ENCODE measurements around the gene NEDD4L. TPM values are rescaled to one million over a fixed set of nuclear protein-coding genes. Genes with fewer than 3 reads are reported as not detected.
A peak's percentile ranks its signal among the peaks of the same experiment; 100 is the strongest.

Gene NEDD4L
- polyA plus RNA-seq, 1 experiment: 14.1 TPM

DNA sequence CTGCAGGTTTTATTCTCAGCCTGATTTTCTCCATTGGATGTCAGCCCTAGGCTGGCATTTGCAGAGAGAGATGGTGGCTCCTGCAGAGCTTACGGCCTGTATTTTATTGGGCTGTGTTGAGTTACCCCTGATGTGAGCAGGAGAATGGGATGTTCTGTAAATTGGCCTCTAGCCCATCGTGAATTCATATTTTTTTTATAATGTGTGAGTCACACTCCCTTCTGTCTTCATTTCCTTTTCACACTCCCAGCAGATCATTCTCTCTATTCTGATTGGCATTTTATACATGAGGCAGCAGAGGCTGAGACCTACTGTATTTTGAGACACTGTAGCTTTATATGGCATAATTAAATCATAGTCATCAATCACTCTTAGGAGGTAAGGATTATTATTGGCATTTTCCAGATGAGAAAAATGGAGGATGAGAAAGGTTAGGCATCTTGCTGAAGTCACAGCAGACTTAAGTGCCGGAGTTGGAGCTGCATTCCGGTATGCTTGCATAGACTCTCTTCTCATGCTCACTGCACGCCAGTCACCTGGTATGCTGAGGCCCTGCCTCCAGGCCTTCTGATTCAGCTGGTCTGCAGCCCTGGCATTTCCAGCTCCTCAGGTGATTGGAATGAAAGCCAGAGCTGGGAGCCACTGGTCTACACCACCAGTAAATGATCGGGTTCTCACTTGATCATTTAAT, 142.4 kb downstream of the NEDD4L start:
- TF ChIP-seq, protein P1, sequence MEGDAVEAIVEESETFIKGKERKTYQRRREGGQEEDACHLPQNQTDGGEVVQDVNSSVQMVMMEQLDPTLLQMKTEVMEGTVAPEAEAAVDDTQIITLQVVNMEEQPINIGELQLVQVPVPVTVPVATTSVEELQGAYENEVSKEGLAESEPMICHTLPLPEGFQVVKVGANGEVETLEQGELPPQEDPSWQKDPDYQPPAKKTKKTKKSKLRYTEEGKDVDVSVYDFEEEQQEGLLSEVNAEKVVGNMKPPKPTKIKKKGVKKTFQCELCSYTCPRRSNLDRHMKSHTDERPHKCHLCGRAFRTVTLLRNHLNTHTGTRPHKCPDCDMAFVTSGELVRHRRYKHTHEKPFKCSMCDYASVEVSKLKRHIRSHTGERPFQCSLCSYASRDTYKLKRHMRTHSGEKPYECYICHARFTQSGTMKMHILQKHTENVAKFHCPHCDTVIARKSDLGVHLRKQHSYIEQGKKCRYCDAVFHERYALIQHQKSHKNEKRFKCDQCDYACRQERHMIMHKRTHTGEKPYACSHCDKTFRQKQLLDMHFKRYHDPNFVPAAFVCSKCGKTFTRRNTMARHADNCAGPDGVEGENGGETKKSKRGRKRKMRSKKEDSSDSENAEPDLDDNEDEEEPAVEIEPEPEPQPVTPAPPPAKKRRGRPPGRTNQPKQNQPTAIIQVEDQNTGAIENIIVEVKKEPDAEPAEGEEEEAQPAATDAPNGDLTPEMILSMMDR (IDR thresholded peaks at IDR 0.05; ENCODE audit: insufficient read depth, low read depth, low read length): no peak
- DNase-seq (ENCODE audit: low read depth): peak; percentile 52
- Histone ChIP-seq H3K27me3 (ENCODE audit: control insufficient read depth, insufficient read depth, low read length) (no peaks in the 10 kb centered on the region), H3K36me3 (ENCODE audit: control insufficient read depth, insufficient read depth, low read length) (no peaks in the 10 kb centered on the region), H3K4me3 (ENCODE audit: low read depth, low read length) (no peak overlapping the region)
- ChIA-PET POLR2A (interaction anchor here (0.6 kb wide), 1 partner anchor 171 kb away, joined by 3 read pairs; no protein-coding TSS in a partner anchor), CTCF (no interaction called here)

DNA sequence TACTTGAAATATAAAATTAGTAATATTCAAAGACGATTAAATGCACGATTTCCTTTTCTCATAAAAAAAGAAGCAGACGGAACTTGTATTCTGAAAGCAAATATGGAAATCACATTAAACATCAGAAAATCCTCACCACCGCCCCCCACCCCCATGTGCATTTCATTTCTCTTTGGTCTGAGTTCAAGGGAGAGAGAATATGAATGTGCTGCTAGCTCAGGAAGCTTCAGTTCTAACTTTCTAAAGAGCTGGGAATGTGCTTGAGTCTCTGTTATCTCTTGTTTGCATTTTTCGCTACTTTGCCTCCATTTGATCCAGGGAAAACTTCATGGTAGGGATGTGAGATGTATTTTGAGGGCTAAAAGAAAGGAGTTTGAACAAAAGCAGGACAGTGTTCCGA, 143.6 kb downstream of the NEDD4L start:
- CTCF ChIA-PET: no interaction called here

DNA sequence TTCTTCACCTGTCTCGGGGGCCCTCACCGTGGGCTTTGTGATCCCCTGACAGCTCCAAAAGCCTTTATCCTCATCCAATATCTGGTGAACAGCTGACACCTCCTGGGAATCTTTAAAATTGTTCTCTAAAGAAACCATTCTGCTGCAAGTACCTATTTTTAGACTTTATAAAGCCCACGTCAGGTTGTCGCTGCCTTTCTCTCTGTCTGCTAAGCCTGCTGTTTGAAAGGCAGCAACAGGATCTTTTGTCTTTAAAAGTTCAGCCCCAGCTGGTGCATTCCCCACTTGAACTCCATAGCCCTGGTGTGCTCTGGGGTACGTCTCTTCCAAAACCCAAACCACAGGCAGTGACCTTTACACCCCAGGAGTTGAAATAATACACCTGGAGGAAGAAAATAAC, 145.0 kb downstream of the NEDD4L start:
- H3K36me3 ChIP-seq (ENCODE audit: control insufficient read depth, insufficient read depth, low read length): no peaks in the 10 kb centered on the region
- TF ChIP-seq, protein P1 (IDR thresholded peaks at IDR 0.05; ENCODE audit: insufficient read depth, low read depth, low read length): no peak
- ChIA-PET POLR2A (no interaction called here), CTCF (interaction anchor here (1.0 kb wide), 1 partner anchor 133 kb away, joined by 3 read pairs; no protein-coding TSS in a partner anchor)
- DNase-seq (ENCODE audit: low read depth): no peak
- no peaks in the 10 kb centered on the region for H3K27me3 ChIP-seq (ENCODE audit: control insufficient read depth, insufficient read depth, low read length)
- no peak overlapping the region for H3K4me3 ChIP-seq (ENCODE audit: low read depth, low read length)

More for the DNA sequence above, 143.6 kb downstream of the NEDD4L start:
- no peak overlapping the region for H3K4me3 ChIP-seq (ENCODE audit: low read depth, low read length)
- no peak for DNase-seq (ENCODE audit: low read depth)
- POLR2A ChIA-PET: no interaction called here
- no peaks in the 10 kb centered on the region for H3K27me3 ChIP-seq (ENCODE audit: control insufficient read depth, insufficient read depth, low read length)
- H3K36me3 ChIP-seq (ENCODE audit: control insufficient read depth, insufficient read depth, low read length): no peaks in the 10 kb centered on the region
- TF ChIP-seq, protein P1 (IDR thresholded peaks at IDR 0.05; ENCODE audit: insufficient read depth, low read depth, low read length): no peak

DNA sequence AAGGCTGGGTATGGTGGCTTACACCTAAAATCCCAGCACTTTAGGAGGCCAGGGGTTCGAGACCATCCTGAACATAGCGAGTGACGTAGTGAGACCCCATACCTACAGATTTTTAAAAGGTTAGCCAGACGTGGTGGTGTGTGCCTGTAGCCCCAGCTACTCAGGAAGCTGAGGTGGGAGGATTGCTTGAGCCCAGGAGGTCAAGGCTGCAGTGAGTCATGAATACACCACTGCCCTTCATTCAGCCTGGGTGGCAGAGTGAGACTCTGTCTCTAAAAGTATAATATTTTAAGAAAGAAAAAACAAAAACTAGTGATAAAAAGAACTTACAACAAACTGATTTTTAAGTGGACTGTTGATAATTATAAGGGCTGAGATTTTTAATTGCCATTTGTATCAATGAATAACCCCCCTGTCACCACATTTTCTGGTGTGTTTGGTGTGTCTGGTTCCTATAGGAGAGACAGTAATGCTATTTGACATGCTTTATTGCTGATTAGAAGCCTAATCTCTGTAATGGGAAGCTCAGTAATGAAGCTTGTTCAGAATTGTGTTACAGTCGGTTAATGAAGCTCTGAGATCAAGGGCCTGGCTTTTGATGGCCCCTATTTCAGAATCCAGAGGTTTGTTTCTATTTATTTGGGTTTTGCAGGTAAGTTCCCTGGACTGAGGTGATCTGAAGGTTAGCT, 147.0 kb downstream of the NEDD4L start:
- POLR2A ChIA-PET: no interaction called here
- DNase-seq (ENCODE audit: low read depth): no peak
- Histone ChIP-seq H3K4me3 (ENCODE audit: low read depth, low read length) (no peak overlapping the region), H3K36me3 (ENCODE audit: control insufficient read depth, insufficient read depth, low read length) (no peaks in the 10 kb centered on the region), H3K27me3 (ENCODE audit: control insufficient read depth, insufficient read depth, low read length) (no peaks in the 10 kb centered on the region)
- CTCF ChIA-PET: interaction anchor here (1.0 to 4.7 kb wide), 4 partner anchors 9 to 63 kb away, joined by 3 to 40 read pairs (median 4); no protein-coding TSS in a partner anchor
- TF ChIP-seq, protein P1 (IDR thresholded peaks at IDR 0.05; ENCODE audit: insufficient read depth, low read depth, low read length): no peak

DNA sequence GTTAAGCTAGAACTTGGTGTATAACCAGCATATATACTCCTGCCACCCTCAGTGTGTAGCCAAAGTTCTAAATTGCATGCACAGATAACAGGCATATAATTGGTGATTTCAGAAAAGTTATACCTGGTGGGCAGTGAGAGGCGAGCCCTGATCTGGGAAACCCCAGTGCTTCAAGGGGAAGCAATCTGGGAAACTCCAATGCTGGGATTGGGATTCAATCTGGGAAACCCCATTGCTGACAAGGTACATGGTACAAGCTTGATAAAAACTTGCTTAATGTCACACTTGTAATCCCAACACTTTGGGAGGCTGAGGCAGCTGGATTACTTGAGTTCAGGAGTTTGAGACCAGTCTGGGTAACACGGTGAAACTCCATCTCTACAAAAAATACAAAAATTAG, 147.6 kb downstream of the NEDD4L start:
- H3K4me3 ChIP-seq (ENCODE audit: low read depth, low read length): no peak overlapping the region
- no peaks in the 10 kb centered on the region for H3K36me3 ChIP-seq (ENCODE audit: control insufficient read depth, insufficient read depth, low read length)
- no peak for DNase-seq (ENCODE audit: low read depth)
- CTCF ChIA-PET: interaction anchor here (1.0 to 4.7 kb wide), 4 partner anchors 10 to 56 kb away, joined by 3 to 40 read pairs (median 4); no protein-coding TSS in a partner anchor
- H3K27me3 ChIP-seq (ENCODE audit: control insufficient read depth, insufficient read depth, low read length): no peaks in the 10 kb centered on the region
- TF ChIP-seq, protein P1 (IDR thresholded peaks at IDR 0.05; ENCODE audit: insufficient read depth, low read depth, low read length): no peak
- POLR2A ChIA-PET: no interaction called here

Measured in BJ (cell line).